Mesenteric fat pad (tissue), 1 donor: Measurements from ENCODE around the gene JAZF1. TPM values are rescaled to one million over a fixed set of nuclear protein-coding genes. Genes with fewer than 3 reads are reported as not detected.
"Not testable (repeated sequence)": the region's sequence is repeated elsewhere in the genome, so short reads cannot be mapped to it uniquely, and the experiment has no call there.

Source experiments
- DNase-seq: peaks from one replicate; pipeline ENCODE4 v3.0.0-alpha.2; 2020; ENCODE audit warnings: low spot score
- total RNA-seq: library from RNA; stranded (reverse); fragmentation: NEBNext Ultra II Directional; extraction: Animal tissue kit (Norgen Biotek cat#: 25700); gene quantifications from one replicate; pipeline ENCODE4 v1.2.1, GENCODE V29; 2021
- donor health status: DM: yes; HTN: yes; CAD: no.

JAZF1 gene
- total RNA-seq, 1 donor from 2014 or later = 27.7 TPM

- no peak for DNase-seq
Measured at GRCh38 chr7:27946351-27946750, 234.2 kb downstream of the JAZF1 start.

GRCh38 chr7:27945058-27945795 is 235.4 kb downstream of the JAZF1 start:
- no peak for DNase-seq

- no peak for DNase-seq
Measured at GRCh38 chr7:27944643-27945042, 236.0 kb downstream of the JAZF1 start.

DNA sequence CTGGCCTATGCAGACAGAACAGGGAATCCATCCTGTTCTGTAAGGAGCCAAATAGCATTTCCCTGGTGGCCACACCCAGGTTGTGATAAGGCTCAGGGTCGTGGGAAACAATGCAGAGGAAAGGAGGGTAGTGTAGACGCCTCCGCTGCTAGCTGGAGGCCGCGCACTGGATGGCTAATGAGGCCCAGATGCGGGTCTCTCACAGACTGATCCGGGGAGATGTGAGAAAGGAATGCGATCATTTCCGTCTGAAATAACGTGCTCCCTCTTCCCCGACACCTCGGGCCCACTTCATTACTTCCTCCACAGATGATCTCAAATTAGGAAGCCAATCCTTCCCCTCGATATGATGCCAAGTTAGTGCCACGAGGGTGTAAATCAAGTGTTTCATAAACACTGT is 237.4 kb downstream of the JAZF1 start:
- DNase-seq = no peak

- DNase-seq = no peak
Measured at GRCh38 chr7:27942711-27943110, 237.9 kb downstream of the JAZF1 start.

DNA sequence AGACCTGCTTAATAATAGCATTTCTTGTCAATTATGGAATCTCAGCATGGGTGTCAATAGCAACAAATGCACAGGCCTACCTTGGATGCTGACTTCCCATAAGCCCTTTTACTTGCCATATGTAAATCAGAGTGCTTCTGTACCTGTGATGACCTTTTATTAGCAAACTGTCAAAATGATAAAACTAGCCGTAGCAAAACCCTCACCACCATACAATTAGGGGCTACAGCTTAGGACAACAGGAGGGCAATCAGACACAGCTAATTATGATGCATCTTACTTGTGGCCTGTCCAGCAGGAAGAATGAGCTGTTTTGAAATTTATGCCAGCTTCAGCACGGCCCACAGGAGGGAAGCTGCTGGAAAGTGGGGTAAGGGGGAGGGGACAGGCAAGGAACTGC is 239.1 kb downstream of the JAZF1 start:
- DNase-seq = no peak

GRCh38 chr7:27940341-27940740 is 240.3 kb downstream of the JAZF1 start:
- DNase-seq = no peak

- no peak for DNase-seq
Measured at GRCh38 chr7:27939893-27940292, 240.7 kb downstream of the JAZF1 start.

DNA sequence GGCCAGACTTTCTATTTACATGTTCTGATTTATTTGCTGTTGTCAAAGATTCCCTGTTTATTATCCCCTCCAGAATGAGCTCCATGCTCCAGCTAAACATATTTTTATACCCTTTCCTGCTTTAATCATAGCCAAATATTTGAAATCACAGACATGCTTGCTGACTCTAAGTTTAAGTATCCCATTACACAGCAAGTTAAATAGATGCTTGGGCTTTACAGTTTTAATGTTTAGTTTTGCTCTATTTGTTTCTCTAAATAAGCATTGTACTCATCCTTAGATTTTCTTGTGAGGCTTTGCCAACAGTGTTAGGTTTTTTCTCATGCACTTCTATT is 243.9 kb downstream of the JAZF1 start:
- DNase-seq = no peak

GRCh38 chr7:27936047-27936767 is 244.4 kb downstream of the JAZF1 start:
- DNase-seq = no peak

DNA sequence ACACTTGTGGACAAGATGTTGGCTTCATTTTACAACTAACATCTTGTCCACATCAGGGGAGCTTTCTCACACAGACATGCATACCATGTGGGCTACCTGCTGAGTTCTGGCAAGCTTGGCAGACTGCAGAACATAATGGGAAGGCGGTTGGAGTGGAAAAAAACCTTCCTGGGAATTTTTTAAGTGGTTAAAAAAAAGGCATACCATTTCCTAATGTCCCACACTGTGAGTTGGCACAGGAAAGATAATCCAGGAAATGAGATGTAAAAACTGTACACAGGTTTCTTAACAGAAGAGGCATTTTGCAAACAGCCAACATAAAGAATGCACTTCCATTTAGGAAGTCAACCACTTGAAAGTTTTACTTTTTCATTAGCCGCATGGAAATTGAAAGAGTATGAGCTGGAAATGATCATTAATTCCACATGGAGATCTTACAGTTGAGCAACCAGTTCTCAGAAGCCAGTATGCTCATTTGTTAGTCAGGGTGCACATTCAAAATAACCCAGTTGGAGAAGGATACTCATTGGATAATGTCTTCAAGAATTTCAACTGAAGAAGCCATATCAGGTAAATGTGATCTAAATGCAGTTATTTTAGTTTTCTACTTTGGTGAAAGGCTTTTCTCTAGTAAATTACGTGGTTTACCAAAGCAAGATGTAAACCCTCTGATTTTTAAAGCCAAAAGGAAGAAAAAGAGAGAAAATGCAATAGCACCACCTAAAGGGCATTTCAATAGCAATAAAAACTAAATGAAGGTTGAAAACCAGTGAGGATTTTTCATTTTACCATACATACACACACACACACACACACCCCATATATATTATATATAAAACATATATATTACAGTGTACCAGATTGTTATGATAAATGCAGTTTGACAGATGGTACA is 246.7 kb downstream of the JAZF1 start:
- DNase-seq = no peak

- DNase-seq = no peak
Measured at GRCh38 chr7:27930910-27931476, 249.6 kb downstream of the JAZF1 start.

DNA sequence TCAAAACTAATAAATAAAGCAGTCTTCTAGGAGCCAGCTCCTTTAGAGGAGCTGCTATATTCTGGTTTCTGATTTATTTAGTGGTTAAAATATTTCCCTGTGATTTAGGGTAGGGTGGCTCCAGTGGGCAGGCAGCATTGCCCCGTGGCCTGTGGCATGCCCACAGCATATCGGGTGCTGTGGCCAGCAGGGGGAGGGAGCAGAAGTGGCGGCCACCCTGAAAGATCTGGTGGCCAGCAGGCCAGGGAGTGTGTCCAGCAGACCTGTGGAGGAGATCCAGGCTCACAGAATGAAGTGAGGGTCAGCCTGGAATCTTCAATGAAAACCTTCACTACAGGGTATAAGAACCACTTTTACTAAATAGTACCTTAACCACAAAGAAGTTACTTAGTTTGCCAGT is 251.5 kb downstream of the JAZF1 start:
- no peak for DNase-seq

DNA sequence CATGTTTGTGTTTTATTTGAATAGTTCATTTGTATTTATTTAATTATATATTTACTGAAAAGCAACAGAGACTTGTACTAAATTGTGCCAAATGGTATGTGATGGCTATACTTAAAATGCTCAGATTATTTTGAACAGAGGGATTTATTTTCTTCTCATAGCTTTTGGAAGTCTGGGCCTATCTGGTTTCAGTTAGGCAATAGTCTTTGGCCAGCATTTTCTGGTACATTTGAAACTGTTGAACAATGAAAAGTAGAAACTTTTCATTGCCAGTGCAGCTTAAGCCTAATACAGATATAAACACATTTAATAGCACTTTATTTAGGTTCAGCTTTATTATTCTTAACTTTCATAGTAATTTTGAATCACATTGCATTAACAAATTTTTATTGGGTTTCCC is 252.6 kb downstream of the JAZF1 start:
- no peak for DNase-seq

- no peak for DNase-seq
Measured at GRCh38 chr7:27925573-27926201, 254.9 kb downstream of the JAZF1 start.

- DNase-seq = no peak
Measured at GRCh38 chr7:27923642-27923980, 257.0 kb downstream of the JAZF1 start.

- no peak for DNase-seq
Measured at GRCh38 chr7:27922907-27923641, 257.5 kb downstream of the JAZF1 start.

DNA sequence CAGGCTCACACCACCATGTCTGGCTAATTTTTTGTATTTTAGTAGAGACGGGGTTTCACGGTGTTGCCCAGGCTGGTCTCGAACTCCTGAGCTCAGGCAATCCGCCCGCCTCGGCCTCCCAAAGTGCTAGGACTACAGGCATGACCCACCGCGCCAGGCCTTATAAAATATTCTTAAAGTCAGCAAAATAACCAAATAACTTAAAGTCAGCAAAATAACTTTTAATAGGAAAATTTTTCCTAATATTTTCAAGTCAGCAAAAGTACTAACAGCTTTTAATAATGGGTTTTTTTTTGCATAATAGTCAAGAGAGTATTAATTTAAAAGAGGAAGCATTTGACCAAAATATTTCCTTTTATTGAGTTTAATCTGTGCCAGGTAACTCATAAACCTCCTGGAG is 258.2 kb downstream of the JAZF1 start:
- DNase-seq = not testable (repeated sequence)

- no peak for DNase-seq
Measured at GRCh38 chr7:27921081-27921836, 259.3 kb downstream of the JAZF1 start.
